ENCODE results near the gene COPS9.

COPS9 gene

DNA sequence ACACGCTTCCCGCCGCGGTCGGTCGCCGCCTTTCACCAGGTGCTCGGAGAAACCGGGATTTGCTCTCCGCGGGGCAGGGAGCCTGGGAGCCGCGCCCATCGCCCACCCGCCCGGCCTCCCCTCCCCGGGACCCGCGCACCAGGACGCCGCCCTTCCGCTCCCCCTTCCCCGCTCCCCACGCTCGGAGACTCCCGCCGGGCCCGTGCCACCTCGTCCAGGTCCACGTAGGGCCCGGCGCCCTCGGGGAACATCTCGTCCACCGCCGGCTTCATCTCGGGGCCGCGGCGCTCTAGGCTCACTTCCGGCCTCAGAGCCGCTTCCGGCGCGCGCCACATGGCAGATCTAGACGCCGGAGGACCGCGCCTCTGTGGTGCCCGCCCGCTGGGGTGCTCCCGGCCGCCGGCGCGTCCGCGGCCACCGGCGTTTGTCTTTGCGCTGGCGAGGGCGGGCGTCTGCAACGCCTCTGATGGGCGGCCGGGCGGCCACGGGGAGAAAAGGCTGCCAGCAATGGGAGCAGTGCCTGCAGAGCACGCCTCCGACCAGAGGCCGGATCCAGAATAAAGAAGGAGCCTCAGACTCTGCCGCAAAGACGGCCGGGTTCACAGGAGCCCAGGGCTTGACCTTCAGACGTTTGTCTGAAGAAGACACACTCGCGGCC is at the start of gene COPS9:
COPS9 (minus strand) TSS at position 293 of the 658 bp plus-strand sequence; CDS start at position 272, 21 bp downstream.
- Mint-ChIP-seq H3K9me3 (no peaks in the 10 kb centered on the region), H3K27me3 (peaks cover 18% of the 10 kb centered on the region), H3K27ac (peak within 1 kb of the TSS; percentile 84), H3K36me3 (peaks cover 11% of the 10 kb centered on the region), H3K4me1 (peaks cover 27% of the 10 kb centered on the region), H3K4me3 (peak within 1 kb of the TSS; percentile 90)
- peak; percentile 91 for DNase-seq
- CTCF ChIA-PET, result interaction anchor here (1.1 kb wide), 1 partner anchor 75 kb away, joined by 5 read pairs; no protein-coding TSS in a partner anchor

- DNase-seq, result no peak
- H3K27ac Mint-ChIP-seq, result no peak overlapping the region
- peaks cover 8% of the 10 kb centered on the region for H3K9me3 Mint-ChIP-seq
- H3K36me3 Mint-ChIP-seq, result no peaks in the 10 kb centered on the region
- no peak overlapping the region for H3K4me3 Mint-ChIP-seq
- H3K4me1 Mint-ChIP-seq, result no peaks in the 10 kb centered on the region
- CTCF ChIA-PET, result no interaction called here
- H3K27me3 Mint-ChIP-seq, result peaks cover 41% of the 10 kb centered on the region
Observed at GRCh38 chr2:240184656-240185055, 48.6 kb upstream of the COPS9 start.

DNA sequence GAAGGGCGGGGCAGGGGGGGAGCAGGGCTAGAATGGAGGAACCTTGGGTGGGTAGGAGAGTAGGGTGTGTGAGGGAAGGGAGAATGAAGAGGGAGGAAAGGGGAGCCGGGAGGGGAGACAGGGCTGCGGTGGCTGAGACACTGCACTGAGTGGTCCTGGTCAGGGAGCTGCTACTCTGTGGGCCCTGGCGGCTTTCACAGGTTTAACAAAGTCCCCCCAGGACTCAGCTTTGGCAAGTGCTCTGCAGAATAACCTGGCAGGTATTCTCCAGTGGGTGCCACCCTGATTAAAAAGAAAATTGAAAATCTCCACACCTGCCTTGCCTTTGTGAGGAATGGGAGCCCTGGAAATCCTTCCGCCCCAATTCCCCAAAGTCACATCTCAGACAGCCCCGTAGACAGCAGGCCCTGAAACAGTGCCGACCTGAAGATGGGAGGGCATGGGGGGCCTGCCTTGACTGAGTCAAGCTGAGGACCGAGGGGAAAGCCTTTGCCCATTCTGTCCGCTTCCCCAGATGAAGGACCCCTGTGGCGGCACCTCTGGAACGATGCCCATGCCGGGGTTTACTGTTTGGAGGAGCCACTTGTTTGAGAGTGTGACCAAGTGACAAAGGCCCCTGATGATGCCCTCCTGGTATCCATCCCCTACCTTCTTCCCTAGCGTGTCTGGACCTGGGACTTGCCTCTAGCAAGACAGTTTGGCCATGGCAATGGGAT is 47.9 kb upstream of the COPS9 start:
- H3K36me3 Mint-ChIP-seq, result no peaks in the 10 kb centered on the region
- H3K4me1 Mint-ChIP-seq, result no peaks in the 10 kb centered on the region
- no peak for DNase-seq
- H3K27ac Mint-ChIP-seq, result no peak overlapping the region
- CTCF ChIA-PET, result no interaction called here
- H3K9me3 Mint-ChIP-seq, result peaks cover 8% of the 10 kb centered on the region
- peaks cover 43% of the 10 kb centered on the region for H3K27me3 Mint-ChIP-seq
- H3K4me3 Mint-ChIP-seq, result no peak overlapping the region

- no peaks in the 10 kb centered on the region for H3K36me3 Mint-ChIP-seq
- no peak overlapping the region for H3K27ac Mint-ChIP-seq
- H3K27me3 Mint-ChIP-seq, result peaks cover 44% of the 10 kb centered on the region
- CTCF ChIA-PET, result no interaction called here
- no peak for DNase-seq
- no peak overlapping the region for H3K4me3 Mint-ChIP-seq
- H3K9me3 Mint-ChIP-seq, result peaks cover 7% of the 10 kb centered on the region
- H3K4me1 Mint-ChIP-seq, result no peaks in the 10 kb centered on the region
Observed at GRCh38 chr2:240183006-240183874, 47.1 kb upstream of the COPS9 start.

DNA sequence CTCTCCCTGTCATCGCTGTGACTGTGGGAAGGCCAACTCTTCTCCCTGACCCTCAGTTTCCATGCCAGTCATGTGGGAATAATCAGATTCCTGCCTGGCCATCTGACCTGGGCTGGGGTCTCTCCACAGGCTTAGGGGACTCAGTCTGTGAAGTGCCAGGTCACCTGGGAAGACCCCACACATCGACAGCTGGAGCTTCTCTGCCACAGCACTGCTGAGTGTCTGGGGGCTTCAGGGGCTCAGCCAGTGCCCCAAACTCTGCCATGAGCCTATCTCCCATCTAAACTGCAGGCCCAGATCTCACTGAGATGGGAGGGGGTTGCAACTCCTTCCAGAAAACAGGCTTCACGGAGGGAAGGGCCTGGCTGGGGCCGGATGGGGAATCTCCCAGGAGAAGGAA is 46.4 kb upstream of the COPS9 start:
- no peaks in the 10 kb centered on the region for H3K36me3 Mint-ChIP-seq

GRCh38 chr2:240182001-240182400 is 45.9 kb upstream of the COPS9 start:
- DNase-seq, result no peak
- H3K27me3 Mint-ChIP-seq, result peaks cover 44% of the 10 kb centered on the region
- H3K4me1 Mint-ChIP-seq, result no peaks in the 10 kb centered on the region
- CTCF ChIA-PET, result no interaction called here
- no peak overlapping the region for H3K4me3 Mint-ChIP-seq
- no peaks in the 10 kb centered on the region for H3K36me3 Mint-ChIP-seq
- no peak overlapping the region for H3K27ac Mint-ChIP-seq
- H3K9me3 Mint-ChIP-seq, result no peaks in the 10 kb centered on the region

More for the DNA sequence above, 46.4 kb upstream of the COPS9 start:
- no peak for DNase-seq
- H3K9me3 Mint-ChIP-seq, result no peaks in the 10 kb centered on the region
- peaks cover 44% of the 10 kb centered on the region for H3K27me3 Mint-ChIP-seq
- no peak overlapping the region for H3K27ac Mint-ChIP-seq
- CTCF ChIA-PET, result no interaction called here
- H3K4me3 Mint-ChIP-seq, result no peak overlapping the region
- no peaks in the 10 kb centered on the region for H3K4me1 Mint-ChIP-seq

DNA sequence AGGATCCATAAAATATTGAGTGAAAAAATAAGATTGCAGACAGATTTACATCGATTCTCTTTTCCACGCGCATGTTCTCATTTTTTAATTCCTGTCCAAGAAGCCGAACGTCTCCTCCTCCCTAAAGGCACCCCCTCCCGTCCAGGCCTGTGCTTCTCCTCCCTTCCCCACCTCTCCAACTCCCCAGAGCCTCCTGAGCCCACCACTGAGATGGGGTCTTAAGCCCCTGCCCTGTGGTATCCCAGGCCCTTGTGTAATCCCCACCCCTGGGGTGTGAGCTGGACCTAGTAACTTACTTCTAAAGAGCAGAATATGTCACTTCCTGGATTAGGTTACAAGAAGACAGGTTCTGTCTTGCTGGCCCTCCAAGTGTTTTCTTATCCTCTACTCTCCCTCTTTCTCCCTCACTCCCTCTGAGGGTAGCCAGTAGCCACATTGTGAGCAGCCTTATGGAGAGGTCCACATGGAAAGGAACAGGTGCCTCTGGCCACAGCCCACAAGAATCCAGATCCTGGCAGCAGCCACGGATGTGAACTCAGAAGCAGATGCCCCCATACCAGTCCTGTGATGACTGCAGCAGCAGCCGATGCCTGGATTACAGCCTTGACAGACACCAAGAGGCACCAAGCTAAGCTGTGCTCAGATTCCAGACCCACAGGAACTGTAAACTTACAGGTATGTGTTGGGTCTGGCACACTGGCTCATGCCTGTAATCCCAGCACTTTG is 44.0 kb upstream of the COPS9 start:
- no peak for DNase-seq

GRCh38 chr2:240179186-240179815 is 43.2 kb upstream of the COPS9 start:
- H3K36me3 Mint-ChIP-seq, result no peaks in the 10 kb centered on the region
- peaks cover 44% of the 10 kb centered on the region for H3K27me3 Mint-ChIP-seq
- H3K9me3 Mint-ChIP-seq, result no peaks in the 10 kb centered on the region
- no peak overlapping the region for H3K4me3 Mint-ChIP-seq
- CTCF ChIA-PET, result interaction anchor here (1.8 kb wide), 1 partner anchor 23 kb away, joined by 4 read pairs; no protein-coding TSS in a partner anchor
- H3K27ac Mint-ChIP-seq, result no peak overlapping the region
- no peaks in the 10 kb centered on the region for H3K4me1 Mint-ChIP-seq
- no peak for DNase-seq

More for the DNA sequence above, 44.0 kb upstream of the COPS9 start:
- H3K27ac Mint-ChIP-seq, result no peak overlapping the region
- peaks cover 44% of the 10 kb centered on the region for H3K27me3 Mint-ChIP-seq
- no peaks in the 10 kb centered on the region for H3K36me3 Mint-ChIP-seq
- CTCF ChIA-PET, result no interaction called here
- no peaks in the 10 kb centered on the region for H3K9me3 Mint-ChIP-seq
- H3K4me1 Mint-ChIP-seq, result no peaks in the 10 kb centered on the region
- H3K4me3 Mint-ChIP-seq, result no peak overlapping the region

DNA sequence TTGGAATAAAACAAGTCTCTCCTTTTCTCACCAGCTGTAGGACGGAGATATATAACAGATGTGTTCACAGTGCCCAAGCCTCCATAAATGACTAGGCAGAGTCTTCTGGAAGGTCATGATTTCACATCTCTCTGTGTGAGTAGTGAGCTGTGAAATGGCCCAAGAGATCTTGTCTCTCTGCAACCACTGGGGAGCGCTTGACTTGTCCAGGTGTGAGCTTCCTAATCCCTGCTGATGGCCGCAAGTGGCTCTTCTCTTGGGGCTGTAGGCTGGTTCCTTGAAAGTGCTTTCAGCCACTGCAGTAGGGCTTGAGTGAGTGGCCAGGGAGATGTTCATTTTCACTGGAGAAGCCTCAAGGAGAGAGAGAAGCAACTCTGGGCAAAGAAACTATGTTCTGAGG is 42.5 kb upstream of the COPS9 start:
- H3K4me3 Mint-ChIP-seq, result no peak overlapping the region
- H3K27me3 Mint-ChIP-seq, result peaks cover 40% of the 10 kb centered on the region

GRCh38 chr2:240174496-240174895 is 38.4 kb upstream of the COPS9 start:
- no peaks in the 10 kb centered on the region for H3K36me3 Mint-ChIP-seq
- CTCF ChIA-PET, result no interaction called here
- no peaks in the 10 kb centered on the region for H3K9me3 Mint-ChIP-seq
- H3K27ac Mint-ChIP-seq, result no peak overlapping the region
- DNase-seq, result no peak
- no peak overlapping the region for H3K4me3 Mint-ChIP-seq
- H3K4me1 Mint-ChIP-seq, result no peaks in the 10 kb centered on the region
- peaks cover 18% of the 10 kb centered on the region for H3K27me3 Mint-ChIP-seq

More for the DNA sequence above, 42.5 kb upstream of the COPS9 start:
- H3K4me1 Mint-ChIP-seq, result no peaks in the 10 kb centered on the region
- no peaks in the 10 kb centered on the region for H3K9me3 Mint-ChIP-seq
- no peak overlapping the region for H3K27ac Mint-ChIP-seq
- CTCF ChIA-PET, result interaction anchor here (1.8 kb wide), 1 partner anchor 22 kb away, joined by 4 read pairs; no protein-coding TSS in a partner anchor
- DNase-seq, result no peak
- H3K36me3 Mint-ChIP-seq, result no peaks in the 10 kb centered on the region

DNA sequence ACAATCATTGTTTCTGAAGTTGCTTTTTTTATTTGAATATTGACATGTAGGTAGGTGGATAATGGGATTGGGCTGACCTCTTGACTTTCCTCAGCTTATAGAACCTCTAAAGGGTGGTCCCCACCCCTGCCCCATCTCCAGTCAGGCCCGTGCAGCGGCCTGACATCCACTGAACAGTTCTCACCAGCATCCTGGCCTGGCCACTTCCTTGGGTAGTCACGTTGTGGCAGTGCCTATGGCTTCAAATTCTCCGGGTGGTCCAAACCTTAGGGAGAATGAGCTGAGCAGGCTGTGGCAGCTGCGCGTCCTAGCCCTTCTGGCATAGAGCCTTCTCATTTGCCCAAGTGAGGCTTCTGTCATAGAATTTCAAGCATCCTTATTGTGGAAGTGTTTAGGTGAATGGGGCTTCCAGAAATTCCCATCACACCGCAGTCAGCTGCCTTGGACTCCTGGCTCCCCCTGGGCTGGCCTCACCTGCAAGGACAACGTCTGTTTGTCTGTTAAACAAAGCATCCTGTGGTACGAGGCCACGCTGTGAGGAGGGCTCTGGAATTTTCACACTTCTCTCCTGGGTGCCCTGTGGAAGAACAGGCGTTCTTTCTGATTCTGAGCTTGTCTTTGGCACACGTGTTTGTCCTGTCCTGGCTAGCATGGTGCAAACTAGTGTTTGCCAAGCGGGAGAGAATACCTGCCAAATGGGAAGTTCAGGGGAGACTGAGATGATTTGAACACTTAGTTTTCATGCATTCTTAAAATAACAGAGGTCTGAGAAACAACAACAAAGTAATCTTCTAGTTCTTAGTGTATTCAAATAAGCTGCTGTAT is 36.2 kb upstream of the COPS9 start:
- no peaks in the 10 kb centered on the region for H3K36me3 Mint-ChIP-seq
- no peaks in the 10 kb centered on the region for H3K9me3 Mint-ChIP-seq
- no peak overlapping the region for H3K27ac Mint-ChIP-seq
- no peaks in the 10 kb centered on the region for H3K4me1 Mint-ChIP-seq
- CTCF ChIA-PET, result no interaction called here
- DNase-seq, result no peak
- peaks cover 9% of the 10 kb centered on the region for H3K27me3 Mint-ChIP-seq
- no peak overlapping the region for H3K4me3 Mint-ChIP-seq

DNA sequence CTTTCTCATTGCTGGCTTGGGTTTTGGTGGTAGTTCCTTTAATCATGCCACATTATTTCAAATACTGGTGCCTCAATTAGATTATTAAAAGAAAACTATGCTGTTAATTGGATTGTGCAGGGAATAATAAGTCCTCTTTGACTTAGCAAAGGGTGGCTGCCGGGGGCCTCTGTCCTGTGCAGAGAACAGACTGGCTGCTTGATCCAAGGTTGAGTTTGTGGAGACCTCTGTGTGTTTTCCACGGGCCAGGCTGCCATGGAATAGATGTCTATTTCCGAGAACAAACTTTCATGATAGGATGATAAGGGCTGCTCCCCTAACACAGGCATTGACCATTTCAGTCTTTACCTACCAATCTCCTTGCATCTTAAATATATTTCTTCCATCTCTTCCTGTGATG is 34.8 kb upstream of the COPS9 start:
- Mint-ChIP-seq H3K27ac (no peak overlapping the region), H3K4me3 (no peak overlapping the region), H3K36me3 (no peaks in the 10 kb centered on the region), H3K9me3 (no peaks in the 10 kb centered on the region), H3K4me1 (no peaks in the 10 kb centered on the region), H3K27me3 (peaks cover 3% of the 10 kb centered on the region)
- DNase-seq, result no peak
- CTCF ChIA-PET, result no interaction called here

- no peaks in the 10 kb centered on the region for H3K36me3 Mint-ChIP-seq
- DNase-seq, result no peak
- no peaks in the 10 kb centered on the region for H3K9me3 Mint-ChIP-seq
Observed at GRCh38 chr2:240170354-240170735, 34.2 kb upstream of the COPS9 start.

More at GRCh38 chr2:240170354-240170735, 34.2 kb upstream of the COPS9 start:
- Mint-ChIP-seq H3K27ac (no peak overlapping the region), H3K4me1 (no peaks in the 10 kb centered on the region), H3K27me3 (peaks cover 3% of the 10 kb centered on the region), H3K4me3 (no peak overlapping the region)
- CTCF ChIA-PET, result no interaction called here

Measured in activated naive CD4-positive, alpha-beta T cell treated with anti-CD3 and anti-CD28 coated beads, Interleukin-2, amount 10 ng/mL, durations not matched to agents 7 days and 5 days (primary cell).